ENCODE data around the gene TAF6.

The TAF6 gene

DNA sequence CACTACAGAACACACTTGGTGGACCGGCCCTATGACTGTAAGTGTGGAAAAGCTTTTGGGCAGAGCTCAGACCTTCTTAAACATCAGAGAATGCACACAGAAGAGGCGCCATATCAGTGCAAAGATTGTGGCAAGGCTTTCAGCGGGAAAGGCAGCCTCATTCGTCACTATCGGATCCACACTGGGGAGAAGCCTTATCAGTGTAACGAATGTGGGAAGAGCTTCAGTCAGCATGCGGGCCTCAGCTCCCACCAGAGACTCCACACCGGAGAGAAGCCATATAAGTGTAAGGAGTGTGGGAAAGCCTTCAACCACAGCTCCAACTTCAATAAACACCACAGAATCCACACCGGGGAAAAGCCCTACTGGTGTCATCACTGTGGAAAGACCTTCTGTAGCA, 55.0 kb downstream of the TAF6 start:
- DNase-seq, result no peak

DNA sequence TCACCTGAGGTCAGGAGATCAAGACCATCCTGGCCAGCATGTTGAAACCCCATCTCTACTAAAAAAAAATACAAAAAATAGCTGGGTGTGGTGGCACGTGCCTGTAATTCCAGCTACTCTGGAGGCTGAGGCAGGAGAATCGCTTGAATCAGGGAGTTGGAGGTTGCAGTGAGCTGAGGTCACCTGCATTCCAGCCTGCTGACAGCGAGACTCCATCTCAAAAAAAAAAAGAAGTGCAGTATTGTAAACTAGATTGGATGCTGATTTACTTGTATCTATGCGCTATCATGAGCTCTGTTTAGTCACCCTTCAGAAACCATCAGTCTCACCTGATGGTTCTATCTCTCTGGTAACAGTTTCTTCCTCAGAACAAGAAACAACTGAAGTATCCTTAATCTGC, 55.8 kb downstream of the TAF6 start:
- no peak for DNase-seq

DNA sequence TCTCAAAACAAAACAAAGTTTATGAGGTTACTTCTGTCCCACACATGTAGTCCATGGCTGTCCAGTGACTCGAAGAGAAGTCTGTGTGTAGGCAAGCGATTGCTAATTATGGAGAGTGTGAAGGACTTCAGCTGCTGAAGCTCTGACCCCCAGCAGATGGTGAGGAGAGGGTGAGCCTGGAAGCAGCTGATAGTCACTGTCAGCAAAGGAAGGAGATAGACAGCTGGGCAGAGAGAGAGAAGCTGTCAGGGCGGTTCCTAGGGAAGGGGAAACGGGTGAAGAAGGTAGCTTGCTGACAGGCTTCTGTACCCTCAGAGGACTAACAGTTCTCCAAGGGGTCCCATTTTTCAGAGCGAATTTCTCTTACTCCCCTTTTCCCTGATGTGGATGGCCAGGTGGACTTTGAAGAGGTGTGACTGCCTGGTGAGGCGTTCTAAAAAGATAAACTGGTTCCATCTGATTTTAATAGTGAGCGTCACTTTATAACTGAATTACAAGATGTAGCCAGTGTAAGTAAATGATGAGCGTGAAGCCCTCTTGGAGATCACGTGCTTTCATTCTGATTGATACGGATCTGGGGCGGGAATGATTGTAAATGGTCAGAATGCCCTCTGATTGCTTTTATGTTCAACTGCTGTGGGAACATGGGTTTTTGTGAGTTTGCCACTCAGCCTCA, 57.5 kb downstream of the TAF6 start:
- no peak for DNase-seq

DNA sequence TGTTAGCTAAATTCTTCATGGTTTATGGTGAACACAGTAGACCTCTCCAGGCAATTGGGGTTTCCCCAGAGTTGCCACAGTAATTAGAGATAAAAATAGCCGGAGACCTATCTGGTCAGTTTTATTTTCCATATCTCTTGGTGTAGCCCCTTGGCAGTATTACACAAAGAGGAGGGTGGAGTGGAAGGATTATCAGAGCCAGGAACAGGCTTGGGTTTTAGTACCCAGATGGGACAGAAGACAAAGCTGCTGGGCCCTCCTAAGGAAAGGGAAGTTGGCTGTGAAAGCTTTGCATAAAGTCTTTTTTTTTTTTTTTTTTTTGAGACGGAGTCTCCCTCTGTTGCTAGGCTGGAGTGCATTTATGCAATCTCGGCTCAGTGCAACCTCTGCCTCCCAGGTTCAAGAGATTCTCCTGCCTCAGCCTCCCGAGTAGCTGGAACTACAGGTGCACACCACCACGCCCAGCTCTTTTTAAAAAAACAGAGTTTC, 59.9 kb downstream of the TAF6 start:
- no peak for DNase-seq

Measured in CD4-positive, alpha-beta T cell treated with Interleukin-17A for 4 hours (primary cell).